Stimulated activated CD4-positive, alpha-beta T cell treated with anti-CD3 and anti-CD28 coated beads, TNF-alpha, amount 100 ng/mL, for 24 hours (primary cell): ENCODE results near the gene HS3ST5.
"Not testable (repeated sequence)": the region's sequence is repeated elsewhere in the genome, so short reads cannot be mapped to it uniquely, and the experiment has no call there.

ENCODE experiments used
- DNase-seq, 3 experiments: peaks; one replicate each; pipeline ENCODE4 v3.0.0-alpha.2; 2020; ENCODE audit warnings: low read depth in 3 of 3

The HS3ST5 gene

GRCh38 chr6:114044566-114044965 lies 298.3 kb downstream of the HS3ST5 start:
- not testable (repeated sequence) for DNase-seq

GRCh38 chr6:114042267-114043016 lies 300.4 kb downstream of the HS3ST5 start:
- no peak for DNase-seq

- DNase-seq, result no peak
These were observed 302.0 kb downstream of the HS3ST5 start for GRCh38 chr6:114040871-114041270.

- DNase-seq, result no peak
These were observed 303.0 kb downstream of the HS3ST5 start for GRCh38 chr6:114039841-114040240.

GRCh38 chr6:114033606-114034005 lies 309.2 kb downstream of the HS3ST5 start:
- no peak for DNase-seq

- DNase-seq, result no peak
These were observed 310.1 kb downstream of the HS3ST5 start for GRCh38 chr6:114032721-114033120.

- DNase-seq, result no peak
These were observed 312.1 kb downstream of the HS3ST5 start for GRCh38 chr6:114030767-114031166.

GRCh38 chr6:114024746-114025145 lies 318.1 kb downstream of the HS3ST5 start:
- DNase-seq, result no peak

GRCh38 chr6:114020196-114020595 lies 322.6 kb downstream of the HS3ST5 start:
- DNase-seq, result no peak

GRCh38 chr6:114017146-114017545 lies 325.7 kb downstream of the HS3ST5 start:
- DNase-seq, result not testable (repeated sequence)

GRCh38 chr6:114014106-114014505 lies 328.7 kb downstream of the HS3ST5 start:
- not testable (repeated sequence) for DNase-seq

- not testable (repeated sequence) for DNase-seq
These were observed 331.3 kb downstream of the HS3ST5 start for GRCh38 chr6:114011486-114011885.

GRCh38 chr6:114010540-114010939 lies 332.3 kb downstream of the HS3ST5 start:
- no peak for DNase-seq

GRCh38 chr6:114009192-114009591 lies 333.6 kb downstream of the HS3ST5 start:
- no peak for DNase-seq

- no peak for DNase-seq
These were observed 334.5 kb downstream of the HS3ST5 start for GRCh38 chr6:114008331-114008730.

GRCh38 chr6:114007516-114007915 lies 335.3 kb downstream of the HS3ST5 start:
- no peak for DNase-seq
